Measurements from ENCODE around the gene BUB1B. TPM values are rescaled to one million over a fixed set of nuclear protein-coding genes. Genes with fewer than 3 reads are reported as not detected.

BUB1B gene
- total RNA-seq, 4 donors from 2014 or later: 1.4 to 15.3 (median 8.6) TPM

GRCh38 chr15:40242213-40242599 is 81.3 kb downstream of the BUB1B start:
- DNase-seq: no peak
- no peak overlapping the region for H3K4me3 ChIP-seq
- in situ Hi-C loops (cut with MboI; ENCODE audit: low pct_ligation_motif_present in 1 of 4, low pct_unique_long_range_greater_than_20kb in 1 of 4, low sequenced_read_pairs in 3 of 4): no loop called here
- H3K27me3 ChIP-seq: peaks cover 25% of the 10 kb centered on the region
- 90% methylated on average over 10 of the region's 10 CpGs; no CpG with 5 or more reads in 1 of the 2 donors for WGBS, 2 donors (ENCODE audit: low coverage in 1 of 2)
- H3K4me1 ChIP-seq: peaks cover 0 to 14% (median 5%) of the 10 kb centered on the region in 4 donors
- no peak overlapping the region for H3K27ac ChIP-seq
- no peak for TF ChIP-seq POLR2A (IDR thresholded peaks at IDR 0.05)
- TF ChIP-seq CTCF (IDR thresholded peaks at IDR 0.05): no peak
- TF ChIP-seq EP300 (IDR thresholded peaks at IDR 0.05; ENCODE audit: low read depth): no peak
- TF ChIP-seq POLR2AphosphoS5 (IDR thresholded peaks at IDR 0.05): no peak
- no peaks in the 10 kb centered on the region for H3K36me3 ChIP-seq
- intact Hi-C loops (cut with DNase I; ENCODE audit: low total_unique reads): no loop called here
- H3K9me3 ChIP-seq: no peaks in the 10 kb centered on the region

- 92% methylated on average over 5 of the region's 5 CpGs; no CpG with 5 or more reads in 1 of the 2 donors for WGBS, 2 donors (ENCODE audit: low coverage in 1 of 2)
- Histone ChIP-seq H3K27ac (no peak overlapping the region), H3K27me3 (peaks cover 25% of the 10 kb centered on the region), H3K9me3 (no peaks in the 10 kb centered on the region), H3K4me3 (no peak overlapping the region), H3K36me3 (no peaks in the 10 kb centered on the region), H3K4me1 (peaks cover 0 to 14% (median 5%) of the 10 kb centered on the region in 4 donors)
- in situ Hi-C loops (cut with MboI; ENCODE audit: low pct_ligation_motif_present in 1 of 4, low pct_unique_long_range_greater_than_20kb in 1 of 4, low sequenced_read_pairs in 3 of 4): no loop called here
- intact Hi-C loops (cut with DNase I; ENCODE audit: low total_unique reads): no loop called here
- no peak for DNase-seq
- TF ChIP-seq EP300 (IDR thresholded peaks at IDR 0.05; ENCODE audit: low read depth): no peak
Observed at GRCh38 chr15:40242601-40243000, 81.7 kb downstream of the BUB1B start.

DNA sequence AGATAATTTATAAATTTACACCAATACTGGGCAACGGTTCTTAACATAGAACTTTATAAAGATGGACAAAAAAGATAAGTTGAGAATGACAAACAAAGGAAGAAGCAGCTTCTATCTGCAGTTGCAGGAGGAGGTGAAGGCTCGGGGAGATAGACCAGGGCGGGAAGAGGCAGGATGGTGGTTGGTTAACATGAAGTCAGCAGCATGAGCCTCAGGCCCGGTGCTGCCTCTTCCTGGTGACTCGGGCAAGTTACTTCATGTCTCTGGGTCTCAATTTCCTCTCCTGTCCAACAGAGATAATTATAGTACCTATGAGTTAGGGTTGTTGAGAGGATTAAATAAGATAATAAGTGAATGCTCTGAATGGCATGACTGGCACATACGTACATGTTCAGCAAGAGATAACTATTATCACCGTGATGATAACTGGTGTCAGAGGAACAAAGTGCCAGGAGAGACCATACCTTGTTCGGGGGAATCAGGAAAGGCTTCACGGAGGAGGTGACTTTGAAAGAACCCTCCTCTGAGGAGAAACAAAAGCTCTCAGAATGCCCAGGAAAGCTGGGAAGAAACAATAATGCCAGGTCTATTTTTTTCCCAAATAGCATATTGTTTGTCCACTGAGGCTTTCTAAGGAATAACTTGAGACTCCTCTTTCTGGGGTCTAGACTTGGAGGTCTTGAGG is 82.4 kb downstream of the BUB1B start:
- intact Hi-C loops (cut with DNase I; ENCODE audit: low total_unique reads): no loop called here

DNA sequence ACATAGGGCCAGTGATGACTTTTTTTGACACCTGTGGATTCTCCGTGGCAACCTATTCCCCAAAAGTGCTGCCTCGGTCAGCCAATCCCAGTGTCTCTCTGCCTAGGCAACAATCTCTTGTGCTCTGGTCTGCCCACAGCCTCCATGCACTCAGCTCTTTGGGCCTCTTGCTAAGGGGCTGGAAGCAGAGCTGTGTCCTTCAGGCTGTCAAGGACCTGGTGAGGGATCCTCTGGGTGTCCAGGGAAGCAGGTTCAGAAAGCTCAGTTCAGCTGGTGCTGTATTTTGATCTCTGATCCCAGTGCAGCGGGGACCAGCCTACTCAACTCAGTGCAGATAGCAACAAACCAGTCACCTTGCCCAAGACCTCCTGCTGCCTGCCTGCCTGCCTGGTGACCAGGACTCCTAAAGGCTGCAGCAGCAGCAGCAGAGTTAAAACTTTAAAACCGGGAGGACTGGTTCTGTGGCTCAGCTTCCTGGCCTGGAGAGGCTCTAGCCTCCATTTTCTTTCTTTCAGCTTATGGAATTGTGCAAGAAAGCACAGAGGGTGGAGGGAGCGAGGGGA is 84.2 kb downstream of the BUB1B start:
- TF ChIP-seq POLR2A (IDR thresholded peaks at IDR 0.05): no peak
- TF ChIP-seq CTCF (IDR thresholded peaks at IDR 0.05): no peak
- TF ChIP-seq EP300 (IDR thresholded peaks at IDR 0.05; ENCODE audit: low read depth): no peak
- TF ChIP-seq POLR2AphosphoS5 (IDR thresholded peaks at IDR 0.05): no peak
- 40 to 81% methylated on average over 1 to 5 of the region's 5 CpGs for WGBS, 2 donors (ENCODE audit: low coverage in 1 of 2)
- Histone ChIP-seq H3K27ac (no peak overlapping the region), H3K4me3 (no peak overlapping the region), H3K36me3 (no peaks in the 10 kb centered on the region), H3K4me1 (no peaks in the 10 kb centered on the region), H3K27me3 (peaks cover 6% of the 10 kb centered on the region), H3K9me3 (no peaks in the 10 kb centered on the region)
- DNase-seq: peak; percentile 5
- intact Hi-C loops (cut with DNase I; ENCODE audit: low total_unique reads): no loop called here
- in situ Hi-C loops (cut with MboI; ENCODE audit: low pct_ligation_motif_present in 1 of 4, low pct_unique_long_range_greater_than_20kb in 1 of 4, low sequenced_read_pairs in 3 of 4): no loop called here

More for the DNA sequence above, 82.4 kb downstream of the BUB1B start:
- Histone ChIP-seq H3K36me3 (no peaks in the 10 kb centered on the region), H3K9me3 (no peaks in the 10 kb centered on the region), H3K27ac (no peak overlapping the region), H3K27me3 (peaks cover 24% of the 10 kb centered on the region), H3K4me3 (no peak overlapping the region), H3K4me1 (peaks cover 0 to 12% (median 5%) of the 10 kb centered on the region in 4 donors)
- TF ChIP-seq CTCF (IDR thresholded peaks at IDR 0.05): no peak
- TF ChIP-seq POLR2AphosphoS5 (IDR thresholded peaks at IDR 0.05): no peak
- TF ChIP-seq EP300 (IDR thresholded peaks at IDR 0.05; ENCODE audit: low read depth): no peak
- TF ChIP-seq POLR2A (IDR thresholded peaks at IDR 0.05): no peak
- in situ Hi-C loops (cut with MboI; ENCODE audit: low pct_ligation_motif_present in 1 of 4, low pct_unique_long_range_greater_than_20kb in 1 of 4, low sequenced_read_pairs in 3 of 4): no loop called here
- 81 to 83% methylated on average over 9 of the region's 9 CpGs for WGBS, 2 donors (ENCODE audit: low coverage in 1 of 2)
- DNase-seq: no peak

Measured in transverse colon (tissue), 4 donors.